ENCODE results near the gene OXTR. TPM values are rescaled to one million over a fixed set of nuclear protein-coding genes. Genes with fewer than 3 reads are reported as not detected.
"Not testable (repeated sequence)": the region's sequence is repeated elsewhere in the genome, so short reads cannot be mapped to it uniquely, and the experiment has no call there.

The OXTR gene
- total RNA-seq, 1 experiment from 2014 or later = 2.6 TPM

- peak; percentile 85 for DNase-seq (ENCODE audit: low read depth)
Observed at GRCh38 chr3:8743021-8743601, 26.3 kb downstream of the OXTR start.

GRCh38 chr3:8741581-8742261 lies 27.7 kb downstream of the OXTR start:
- peak; percentile 94 for DNase-seq (ENCODE audit: low read depth)

- peak; percentile 98 for DNase-seq (ENCODE audit: low read depth)
Observed at GRCh38 chr3:8739757-8740504, 29.5 kb downstream of the OXTR start.

- no peak for DNase-seq (ENCODE audit: low read depth)
Observed at GRCh38 chr3:8738639-8739038, 30.8 kb downstream of the OXTR start.

- DNase-seq (ENCODE audit: low read depth) = no peak
Observed at GRCh38 chr3:8737823-8738222, 31.6 kb downstream of the OXTR start.

- DNase-seq (ENCODE audit: low read depth) = no peak
Observed at GRCh38 chr3:8737301-8737700, 32.1 kb downstream of the OXTR start.

- DNase-seq (ENCODE audit: low read depth) = no peak
Observed at GRCh38 chr3:8736436-8736835, 33.0 kb downstream of the OXTR start.

- no peak for DNase-seq (ENCODE audit: low read depth)
Observed at GRCh38 chr3:8734908-8735307, 34.5 kb downstream of the OXTR start.

GRCh38 chr3:8734137-8734878 lies 35.1 kb downstream of the OXTR start:
- DNase-seq (ENCODE audit: low read depth) = no peak

GRCh38 chr3:8733332-8734094 lies 35.9 kb downstream of the OXTR start, which contains the start of gene CAV3:
Gene CAV3 (plus strand): TSS chr3:8733802. CDS start chr3:8733877, 75 bp downstream.
- DNase-seq (ENCODE audit: low read depth) = no peak

GRCh38 chr3:8732413-8732812 lies 37.0 kb downstream of the OXTR start:
- DNase-seq (ENCODE audit: low read depth) = no peak

GRCh38 chr3:8730656-8731055 lies 38.8 kb downstream of the OXTR start:
- DNase-seq (ENCODE audit: low read depth) = no peak

- no peak for DNase-seq (ENCODE audit: low read depth)
Observed at GRCh38 chr3:8729479-8729878, 39.9 kb downstream of the OXTR start.

GRCh38 chr3:8727605-8728512 lies 41.6 kb downstream of the OXTR start:
- DNase-seq (ENCODE audit: low read depth) = no peak

GRCh38 chr3:8724108-8724752 lies 45.2 kb downstream of the OXTR start:
- DNase-seq (ENCODE audit: low read depth) = no peak

- no peak for DNase-seq (ENCODE audit: low read depth)
Observed at GRCh38 chr3:8723612-8724011, 45.8 kb downstream of the OXTR start.

GRCh38 chr3:8722808-8723207 lies 46.6 kb downstream of the OXTR start:
- DNase-seq (ENCODE audit: low read depth) = no peak

- DNase-seq (ENCODE audit: low read depth) = not testable (repeated sequence)
Observed at GRCh38 chr3:8715757-8716156, 53.7 kb downstream of the OXTR start.
